H1 (cell line): ENCODE measurements around the gene FRMPD2. TPM values are rescaled to one million over a fixed set of nuclear protein-coding genes. Genes with fewer than 3 reads are reported as not detected.

Experiments
- CTCF ChIA-PET: fragments of 300-600 bp; sonication (Branson Sonifier 250); formaldehyde crosslinking; loops from one replicate; lab custom pipeline; 2021; ENCODE audit not compliant: partially characterized antibody; lab: Charles Lee
- POLR2A ChIA-PET: fragments of 300-600 bp; sonication (Branson Sonifier 250); formaldehyde crosslinking; loops from one replicate; lab custom pipeline; 2021; ENCODE audit warnings: inconsistent platforms; ENCODE audit not compliant: partially characterized antibody; lab: Charles Lee
- DNase-seq, 2 experiments: peaks; one replicate each; pipeline versions ENCODE4 v3.0.0 to v3.0.0-alpha.2; 2010 to 2022; ENCODE audit warnings: low spot score in 2 of 2, low read depth in 1 of 2, mixed read lengths in 1 of 2
- FAIRE-seq: peaks from 2 replicates; lab custom pipeline; 2011; peaks lifted over from hg19 to GRCh38; lab: Jason Lieb, UNC
- H2AFZ ChIP-seq: 2 replicates; pipeline ENCODE4 v1.8.1; 2012; ENCODE audit warnings: low read length, inconsistent platforms
- H2AK5ac ChIP-seq: 2 replicates; pipeline ENCODE4 v1.6.1; 2013; ENCODE audit warnings: low read depth, low read length
- H2BK120ac ChIP-seq: replicated peaks from 2 replicates; pipeline ENCODE3; 2013; ENCODE audit warnings: low read depth, low read length, inconsistent platforms
- H2BK12ac ChIP-seq: 2 replicates; pipeline ENCODE4 v1.6.1; 2013; ENCODE audit warnings: low read depth, low read length
- H2BK15ac ChIP-seq: 2 replicates; pipeline ENCODE4 v1.6.1; 2013; ENCODE audit warnings: low read length
- H2BK20ac ChIP-seq: 2 replicates; pipeline ENCODE4 v1.6.1; 2013; ENCODE audit warnings: low read length
- H2BK5ac ChIP-seq: 2 replicates; pipeline ENCODE4 v1.6.1; 2013; ENCODE audit warnings: low read depth, low read length
- H3K14ac ChIP-seq: 2 replicates; pipeline ENCODE4 v1.6.1; 2013; ENCODE audit warnings: inconsistent platforms; ENCODE audit not compliant: insufficient read length
- H3K18ac ChIP-seq: 2 replicates; pipeline ENCODE4 v1.6.1; 2013; ENCODE audit warnings: low read length; ENCODE audit errors: extremely low read depth
- H3K23ac ChIP-seq: 2 replicates; pipeline ENCODE4 v1.6.1; 2013; ENCODE audit warnings: inconsistent platforms; ENCODE audit not compliant: insufficient read length
- H3K23me2 ChIP-seq: 2 replicates; pipeline ENCODE4 v1.6.1; 2013; ENCODE audit warnings: low read depth, low read length
- H3K27ac ChIP-seq: 2 replicates; pipeline ENCODE4 v1.6.1; 2011; ENCODE audit warnings: low read depth, low read length, inconsistent platforms
- H3K27me3 ChIP-seq, 4 experiments: replicated peaks in 1 of 4; 1 replicate in 1 of 4; 2 replicates in 3 of 4; pipeline versions ENCODE4 v1.6.1 to v1.8.1; 2011 to 2013; ENCODE audit warnings: low read length in 3 of 4, mild to moderate bottlenecking in 3 of 4, inconsistent platforms in 2 of 4, mixed read lengths in 2 of 4, moderate library complexity in 1 of 4; ENCODE audit not compliant: control insufficient read depth in 3 of 4, insufficient read depth in 3 of 4; ENCODE audit errors: extremely low read depth in 1 of 4
- H3K36me3 ChIP-seq, 4 experiments: 2 replicates each; pipeline versions ENCODE4 v1.6.1 to v1.8.1; 2011 to 2013; ENCODE audit warnings: mild to moderate bottlenecking in 4 of 4, low read length in 3 of 4, moderate library complexity in 2 of 4, control low read depth in 1 of 4, inconsistent platforms in 1 of 4; ENCODE audit not compliant: insufficient read depth in 4 of 4, control insufficient read depth in 2 of 4
- H3K4ac ChIP-seq: replicated peaks from 2 replicates; pipeline ENCODE3; 2013; ENCODE audit warnings: low read length, low read depth, mixed read lengths, inconsistent platforms; ENCODE audit not compliant: insufficient read length
- H3K4me1 ChIP-seq, 4 experiments: replicated peaks in 1 of 4; 1 replicate in 1 of 4; 2 replicates in 3 of 4; pipeline versions ENCODE4 v1.6.1 to v1.8.1; 2011 to 2013; ENCODE audit warnings: low read length in 3 of 4, inconsistent platforms in 2 of 4, mixed read lengths in 1 of 4; ENCODE audit not compliant: insufficient read depth in 4 of 4, control insufficient read depth in 3 of 4
- H3K4me2 ChIP-seq, 2 experiments: 2 replicates each; pipeline versions ENCODE4 v1.6.1 to v1.8.1; 2011 to 2013; ENCODE audit warnings: low read depth in 2 of 2, low read length in 2 of 2, control low read depth in 1 of 2, inconsistent platforms in 1 of 2, mild to moderate bottlenecking in 1 of 2; ENCODE audit not compliant: insufficient read depth in 1 of 2
- H3K4me3 ChIP-seq, 4 experiments: fragments of 200-600, 300-600 bp in 1 of 4; sonication (generic), shearing (Covaris generic), sonication (Bioruptor Twin) in 1 of 4; 2 replicates each; pipeline versions ENCODE4 v1.5.1 to v1.8.1; 2011 to 2016; ENCODE audit warnings: low read length in 4 of 4, low read depth in 3 of 4, control low read depth in 2 of 4, inconsistent platforms in 2 of 4, mild to moderate bottlenecking in 2 of 4, mixed read lengths in 1 of 4, moderate library complexity in 1 of 4; ENCODE audit not compliant: insufficient read depth in 2 of 4; ENCODE audit errors: extremely low read depth in 1 of 4
- H3K56ac ChIP-seq: replicated peaks from 2 replicates; pipeline ENCODE3; 2013; ENCODE audit warnings: low read depth, mild to moderate bottlenecking, mixed read lengths, low read length, inconsistent platforms; ENCODE audit not compliant: insufficient read length
- H3K79me1 ChIP-seq: 2 replicates; pipeline ENCODE4 v1.6.1; 2013; ENCODE audit warnings: low read depth, low read length, control low read depth
- H3K79me2 ChIP-seq, 2 experiments: 2 replicates each; pipeline versions ENCODE4 v1.6.1 to v1.8.1; 2012 to 2013; ENCODE audit warnings: low read length in 2 of 2, mild to moderate bottlenecking in 2 of 2, inconsistent platforms in 1 of 2; ENCODE audit not compliant: insufficient read depth in 2 of 2, control insufficient read depth in 1 of 2
- H3K9ac ChIP-seq, 4 experiments: replicated peaks in 1 of 4; 1 replicate in 1 of 4; 2 replicates in 3 of 4; pipeline versions ENCODE4 v1.6.1 to v1.8.1; 2011 to 2013; ENCODE audit warnings: low read depth in 3 of 4, low read length in 3 of 4, control low read depth in 2 of 4, mild to moderate bottlenecking in 2 of 4, moderate library complexity in 2 of 4, inconsistent platforms in 1 of 4; ENCODE audit errors: extremely low read depth in 1 of 4
- H3K9me3 ChIP-seq, 2 experiments: 2 replicates each; pipeline versions ENCODE4 v1.6.1 to v1.8.1; 2012 to 2013; ENCODE audit warnings: mild to moderate bottlenecking in 2 of 2, moderate library complexity in 2 of 2, control low read depth in 1 of 2, inconsistent platforms in 1 of 2, low read depth in 1 of 2, low read length in 1 of 2, mixed read lengths in 1 of 2; ENCODE audit not compliant: insufficient read depth in 2 of 2
- H4K20me1 ChIP-seq, 2 experiments: replicated peaks in 1 of 2; 2 replicates each; pipeline versions ENCODE3 to v1.8.1; 2011 to 2013; ENCODE audit warnings: inconsistent platforms in 2 of 2, low read length in 2 of 2, mild to moderate bottlenecking in 1 of 2; ENCODE audit not compliant: insufficient read depth in 2 of 2, control insufficient read depth in 1 of 2
- H4K5ac ChIP-seq: 2 replicates; pipeline ENCODE4 v1.6.1; 2013; ENCODE audit warnings: low read length, low read depth, mixed read lengths, inconsistent platforms; ENCODE audit not compliant: insufficient read length
- H4K8ac ChIP-seq: 2 replicates; pipeline ENCODE4 v1.8.0; 2013; ENCODE audit warnings: mild to moderate bottlenecking, moderate library complexity, low read length, inconsistent platforms; ENCODE audit not compliant: insufficient read depth; ENCODE audit errors: extremely low read depth
- H4K91ac ChIP-seq: replicated peaks from 2 replicates; pipeline ENCODE3; 2013; ENCODE audit warnings: low read length, mixed read lengths, inconsistent platforms; ENCODE audit not compliant: insufficient read length
- CBX5 ChIP-seq: fragments of 300-800, 300-1000 bp; sonication (generic); IDR thresholded peaks from 2 replicates; pipeline ENCODE4 v1.7.1; 2016; ENCODE audit warnings: antibody characterized with exemption, low read length, low read depth
- CHD2 ChIP-seq: IDR thresholded peaks from 2 replicates; pipeline ENCODE4 v1.6.1; 2012; ENCODE audit warnings: low read length, improper control_type of control experiment
- EP300 ChIP-seq, 2 experiments: IDR thresholded peaks; 1 replicate in 1 of 2; 2 replicates in 1 of 2; pipeline ENCODE4 v1.6.1; 2011 to 2012; ENCODE audit warnings: low read depth in 2 of 2, low read length in 2 of 2, mild to moderate bottlenecking in 2 of 2, borderline replicate concordance in 1 of 2, inconsistent platforms in 1 of 2, moderate library complexity in 1 of 2
- EZH2 ChIP-seq: fragments of 200-600 bp; sonication (generic); IDR thresholded peaks from 2 replicates; pipeline ENCODE4 v1.7.1; 2012; ENCODE audit warnings: low read depth, mild to moderate bottlenecking, moderate library complexity, low read length, inconsistent platforms; ENCODE audit not compliant: severe bottlenecking
- GTF2F1 ChIP-seq: IDR thresholded peaks from 2 replicates; pipeline ENCODE4 v1.6.1; 2012; ENCODE audit warnings: low read depth, low read length, improper control_type of control experiment, borderline replicate concordance
- HDAC2 ChIP-seq, 2 experiments: fragments of 300-600 bp in 1 of 2; sonication (generic) in 1 of 2; IDR thresholded peaks; 2 replicates each; pipeline ENCODE4 v1.6.1; 2011 to 2012; ENCODE audit warnings: low read depth in 2 of 2, low read length in 2 of 2, mild to moderate bottlenecking in 2 of 2, moderate library complexity in 2 of 2, borderline replicate concordance in 1 of 2, inconsistent platforms in 1 of 2
- JUN ChIP-seq: IDR thresholded peaks from 2 replicates; pipeline ENCODE4 v1.6.1; 2011; ENCODE audit warnings: low read depth, mild to moderate bottlenecking, improper control_type of control experiment, low read length
- POLR2AphosphoS5 ChIP-seq: IDR thresholded peaks from 2 replicates; pipeline ENCODE4 v1.6.1; 2011; ENCODE audit warnings: low read depth, low read length
- RNF2 ChIP-seq: fragments of 200-900, 300-1000 bp; sonication (generic); IDR thresholded peaks from 2 replicates; pipeline ENCODE4 v1.7.1; 2016; ENCODE audit warnings: borderline replicate concordance, low read depth, mild to moderate bottlenecking, antibody characterized with exemption, low read length; ENCODE audit not compliant: poor library complexity, severe bottlenecking; ENCODE audit errors: missing control alignments
- SIX5 ChIP-seq: IDR thresholded peaks from 2 replicates; pipeline ENCODE4 v1.6.1; 2011; ENCODE audit warnings: mild to moderate bottlenecking, low read depth, low read length
- SUZ12 ChIP-seq: fragments of 200-600 bp; sonication (generic); IDR thresholded peaks from 2 replicates; pipeline ENCODE4 v1.6.1; 2012; ENCODE audit warnings: mild to moderate bottlenecking, inconsistent platforms, low read length, moderate library complexity, mixed read lengths
- TEAD4 ChIP-seq: IDR thresholded peaks from 2 replicates; pipeline ENCODE4 v1.6.1; 2012; ENCODE audit warnings: low read depth, low read length, inconsistent platforms, mixed read lengths
- WGBS, 2 experiments: shearing (Covaris generic) in 1 of 2; methylation state at CpG; one replicate each; pipeline versions ENCODE4 v1.1.6 to v1.1.7; 2013 to 2015; ENCODE audit warnings: low lambda C conversion rate in 2 of 2, mixed read lengths in 2 of 2, inconsistent platforms in 1 of 2, low coverage in 1 of 2, missing lambda C conversion rate in 1 of 2; ENCODE audit not compliant: insufficient replicate concordance in 2 of 2, insufficient coverage in 1 of 2, insufficient read length in 1 of 2; ENCODE audit errors: extremely low coverage in 1 of 2, missing lambda C conversion rate in 1 of 2; 5-methylcytosine and 5-hydroxymethylcytosine counted together
- polyA plus RNA-seq, 7 experiments: library from polyadenylated mRNA; depleted of rRNA in 3 of 7; stranded (reverse) in 5 of 7; unstranded in 2 of 7; fragments of >200 nt in 5 of 7; fragments of 200-250 nt in 2 of 7; gene quantifications; 1 replicate in 5 of 7; 2 replicates in 1 of 7; 4 replicates in 1 of 7; pipeline versions ENCODE4 v1.2.1 to v1.2.3, GENCODE V29; 2011 to 2013; ENCODE audit warnings: missing spikeins in 2 of 7, mixed read lengths in 2 of 7
- total RNA-seq: library from RNA; stranded (reverse); fragmentation: NEBNext Ultra II Directional; extraction: Animal tissue kit (Norgen Biotek cat#: 25700); gene quantifications from 2 replicates; pipeline ENCODE4 v1.2.1, GENCODE V29; 2021

Gene FRMPD2
- total and polyA plus RNA-seq, 2 of the 8 experiments (the other 6 are each of a cell fraction or from before 2014, with no cell fraction given), result 0.07 to 0.47 TPM

DNA sequence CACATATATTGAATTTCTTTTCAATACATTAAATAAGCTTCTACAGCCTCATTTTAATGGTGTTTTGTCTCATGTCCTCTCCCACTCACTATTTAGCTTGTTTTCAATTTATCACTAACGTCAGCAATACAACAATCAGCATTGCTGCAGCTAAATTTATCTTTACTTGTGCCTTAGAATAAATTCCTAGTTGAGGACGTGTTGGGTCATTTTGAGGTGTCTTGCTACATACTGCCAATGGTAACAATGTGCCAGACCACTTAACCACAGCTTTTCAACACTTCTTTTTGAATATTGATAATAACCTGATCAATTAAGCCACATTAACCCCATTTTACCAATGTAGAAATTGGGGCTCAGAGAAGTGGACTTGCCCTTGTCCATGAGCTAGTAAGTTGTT, 26.0 kb downstream of the FRMPD2 start:
- Histone ChIP-seq H3K4me2 (no peak overlapping the region), H3K23ac (no peak overlapping the region), H3K14ac (no peak overlapping the region), H2BK20ac (no peak overlapping the region), H3K18ac (no peak overlapping the region), H3K23me2 (no peaks in the 10 kb centered on the region), H4K8ac (no peak overlapping the region), H4K5ac (no peak overlapping the region), H3K4me1 (peaks cover 0 to 15% (median 10%) of the 10 kb centered on the region in 4 experiments; a peak in 6 of 7 replicates), H3K9ac (no peak overlapping the region), H3K56ac (no peak overlapping the region), H4K20me1 (no peaks in the 10 kb centered on the region), H3K79me2 (no peaks in the 10 kb centered on the region), H2BK15ac (no peak overlapping the region), H3K79me1 (no peaks in the 10 kb centered on the region; the same call in 1 of the 2 replicates), H2BK5ac (no peak overlapping the region), H4K91ac (no peak overlapping the region), H3K36me3 (no peaks in the 10 kb centered on the region), H2AK5ac (no peak overlapping the region), H2BK12ac (no peak overlapping the region), H3K27ac (no peak overlapping the region), H3K27me3 (no peaks in the 10 kb centered on the region), H2BK120ac (no peak overlapping the region), H3K4me3 (no peak overlapping the region), H2AFZ (no peak overlapping the region), H3K4ac (no peak overlapping the region), H3K9me3 (no peaks in the 10 kb centered on the region)
- no peak for DNase-seq
- FAIRE-seq, result no peak
- CTCF ChIA-PET, result interaction anchor here (1.2 to 1.6 kb wide), 3 partner anchors 9 to 41 kb away, joined by 4 to 6 read pairs (median 4); no protein-coding TSS in a partner anchor
- POLR2A ChIA-PET, result interaction anchor here (1.8 kb wide), 1 partner anchor 57 kb away, joined by 3 read pairs; no protein-coding TSS in a partner anchor
- 77% methylated on average over 2 of the region's 2 CpGs; no CpG with 5 or more reads in 1 of the 2 experiments for WGBS, 2 experiments
- no peak for TF ChIP-seq TEAD4
- no peak for TF ChIP-seq CHD2
- no peak for TF ChIP-seq EP300 (IDR thresholded peaks at IDR 0.05; ENCODE audit: borderline replicate concordance in 1 of 2, low read depth in 2 of 2, low read length in 2 of 2)
- TF ChIP-seq SIX5, result no peak
- TF ChIP-seq EZH2, result no peak
- TF ChIP-seq JUN, result no peak
- no peak for TF ChIP-seq GTF2F1
- TF ChIP-seq RNF2, result no peak
- no peak for TF ChIP-seq HDAC2 (IDR thresholded peaks at IDR 0.05; ENCODE audit: borderline replicate concordance in 1 of 2, low read depth in 2 of 2, low read length in 2 of 2)
- no peak for TF ChIP-seq SUZ12
- no peak for TF ChIP-seq CBX5
- TF ChIP-seq POLR2AphosphoS5, result no peak
